ENCODE data around the gene MFF.
A peak's percentile ranks its signal among the peaks of the same experiment; 100 is the strongest.
"Not testable (repeated sequence)": the region's sequence is repeated elsewhere in the genome, so short reads cannot be mapped to it uniquely, and the experiment has no call there.

Gene MFF

GRCh38 chr2:227348324-227348723 lies 23.3 kb downstream of the MFF start:
- H3K27me3 ChIP-seq (replicated peaks; ENCODE audit: control insufficient read depth, insufficient read depth, low read length): no peaks in the 10 kb centered on the region
- TF ChIP-seq, protein P1, sequence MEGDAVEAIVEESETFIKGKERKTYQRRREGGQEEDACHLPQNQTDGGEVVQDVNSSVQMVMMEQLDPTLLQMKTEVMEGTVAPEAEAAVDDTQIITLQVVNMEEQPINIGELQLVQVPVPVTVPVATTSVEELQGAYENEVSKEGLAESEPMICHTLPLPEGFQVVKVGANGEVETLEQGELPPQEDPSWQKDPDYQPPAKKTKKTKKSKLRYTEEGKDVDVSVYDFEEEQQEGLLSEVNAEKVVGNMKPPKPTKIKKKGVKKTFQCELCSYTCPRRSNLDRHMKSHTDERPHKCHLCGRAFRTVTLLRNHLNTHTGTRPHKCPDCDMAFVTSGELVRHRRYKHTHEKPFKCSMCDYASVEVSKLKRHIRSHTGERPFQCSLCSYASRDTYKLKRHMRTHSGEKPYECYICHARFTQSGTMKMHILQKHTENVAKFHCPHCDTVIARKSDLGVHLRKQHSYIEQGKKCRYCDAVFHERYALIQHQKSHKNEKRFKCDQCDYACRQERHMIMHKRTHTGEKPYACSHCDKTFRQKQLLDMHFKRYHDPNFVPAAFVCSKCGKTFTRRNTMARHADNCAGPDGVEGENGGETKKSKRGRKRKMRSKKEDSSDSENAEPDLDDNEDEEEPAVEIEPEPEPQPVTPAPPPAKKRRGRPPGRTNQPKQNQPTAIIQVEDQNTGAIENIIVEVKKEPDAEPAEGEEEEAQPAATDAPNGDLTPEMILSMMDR (IDR thresholded peaks at IDR 0.05; ENCODE audit: insufficient read depth, low read length, poor library complexity, severe bottlenecking): no peak
- no peak overlapping the region for H3K4me3 ChIP-seq (replicated peaks; ENCODE audit: low read depth, low read length)
- H3K36me3 ChIP-seq (ENCODE audit: control insufficient read depth, insufficient read depth, low read length): no peaks in the 10 kb centered on the region; the same call in 1 of the 2 replicates
- no peak for DNase-seq (ENCODE audit: extremely low read depth, insufficient read length)

GRCh38 chr2:227349989-227350612 lies 25.1 kb downstream of the MFF start:
- DNase-seq (ENCODE audit: extremely low read depth, insufficient read length): no peak
- TF ChIP-seq, protein P1 (IDR thresholded peaks at IDR 0.05; ENCODE audit: insufficient read depth, low read length, poor library complexity, severe bottlenecking): no peak
- Histone ChIP-seq H3K36me3 (ENCODE audit: control insufficient read depth, insufficient read depth, low read length) (no peaks in the 10 kb centered on the region; the same call in 1 of the 2 replicates), H3K27me3 (replicated peaks; ENCODE audit: control insufficient read depth, insufficient read depth, low read length) (no peaks in the 10 kb centered on the region), H3K4me3 (replicated peaks; ENCODE audit: low read depth, low read length) (no peak overlapping the region)

DNA sequence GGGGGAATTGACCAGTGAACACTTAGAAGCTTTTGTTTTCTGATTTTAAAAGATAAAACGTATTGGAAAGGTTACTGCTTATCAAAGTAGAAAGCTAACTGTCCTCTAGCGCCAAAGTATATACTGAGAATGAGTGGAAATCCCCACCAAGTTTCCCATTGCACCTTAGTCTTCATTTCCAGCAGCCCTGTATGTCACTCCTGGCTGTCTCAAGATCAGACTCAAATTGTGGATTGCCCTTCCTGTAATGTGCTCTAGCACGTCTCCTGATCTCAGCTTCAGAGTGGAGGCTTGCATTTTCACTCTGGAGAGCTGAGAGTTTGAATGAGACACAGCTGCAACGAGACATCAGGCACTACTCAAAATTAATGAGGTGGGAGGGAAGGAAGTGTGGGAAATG lies 26.6 kb downstream of the MFF start:
- Histone ChIP-seq H3K4me3 (replicated peaks; ENCODE audit: low read depth, low read length) (no peak overlapping the region; the same call in 1 of the 2 replicates), H3K36me3 (ENCODE audit: control insufficient read depth, insufficient read depth, low read length) (peaks cover 3% of the 10 kb centered on the region), H3K27me3 (replicated peaks; ENCODE audit: control insufficient read depth, insufficient read depth, low read length) (no peaks in the 10 kb centered on the region)
- TF ChIP-seq, protein P1 (IDR thresholded peaks at IDR 0.05; ENCODE audit: insufficient read depth, low read length, poor library complexity, severe bottlenecking): no peak
- DNase-seq (ENCODE audit: extremely low read depth, insufficient read length): peak; percentile 18

- TF ChIP-seq, protein P1 (IDR thresholded peaks at IDR 0.05; ENCODE audit: insufficient read depth, low read length, poor library complexity, severe bottlenecking): no peak
- no peaks in the 10 kb centered on the region for H3K27me3 ChIP-seq (replicated peaks; ENCODE audit: control insufficient read depth, insufficient read depth, low read length)
- peaks cover 5% of the 10 kb centered on the region for H3K36me3 ChIP-seq (ENCODE audit: control insufficient read depth, insufficient read depth, low read length)
- no peak overlapping the region for H3K4me3 ChIP-seq (replicated peaks; ENCODE audit: low read depth, low read length)
- DNase-seq (ENCODE audit: extremely low read depth, insufficient read length): no peak
Observed at GRCh38 chr2:227360351-227360750, 35.3 kb downstream of the MFF start.

DNA sequence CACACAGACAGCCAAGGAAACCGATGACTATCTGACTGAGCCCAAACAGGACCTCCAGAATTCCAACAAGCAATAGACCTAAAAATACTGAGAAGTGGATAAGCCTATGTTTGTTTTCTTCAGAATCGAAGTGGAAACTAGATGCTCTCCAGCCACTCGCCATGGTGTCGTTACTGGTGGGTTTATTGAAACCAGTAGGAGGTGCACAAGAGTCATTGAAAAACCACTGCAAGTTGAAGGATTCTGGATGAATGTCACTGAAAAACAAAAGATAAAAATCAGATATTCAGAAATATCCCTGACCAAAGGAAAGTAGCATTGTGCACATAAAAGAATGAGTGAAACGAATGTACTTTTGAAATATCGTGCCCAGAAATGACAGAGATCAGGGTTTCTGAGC lies 38.7 kb downstream of the MFF start:
- peaks cover 2% of the 10 kb centered on the region; the same call in 1 of the 2 replicates for H3K36me3 ChIP-seq (ENCODE audit: control insufficient read depth, insufficient read depth, low read length)
- no peaks in the 10 kb centered on the region for H3K27me3 ChIP-seq (replicated peaks; ENCODE audit: control insufficient read depth, insufficient read depth, low read length)
- H3K4me3 ChIP-seq (replicated peaks; ENCODE audit: low read depth, low read length): no peak overlapping the region
- DNase-seq (ENCODE audit: extremely low read depth, insufficient read length): no peak
- TF ChIP-seq, protein P1 (IDR thresholded peaks at IDR 0.05; ENCODE audit: insufficient read depth, low read length, poor library complexity, severe bottlenecking): peak; percentile 22

- not testable (repeated sequence) for H3K36me3 ChIP-seq (ENCODE audit: control insufficient read depth, insufficient read depth, low read length); H3K4me3 ChIP-seq (replicated peaks; ENCODE audit: low read depth, low read length); H3K27me3 ChIP-seq (replicated peaks; ENCODE audit: control insufficient read depth, insufficient read depth, low read length); DNase-seq (ENCODE audit: extremely low read depth, insufficient read length)
Observed at GRCh38 chr2:227364585-227365263, 39.7 kb downstream of the MFF start.
